Upper lobe of right lung (tissue), 1 donor: Measurements from ENCODE around the gene ANP32B. TPM values are rescaled to one million over a fixed set of nuclear protein-coding genes. Genes with fewer than 3 reads are reported as not detected.
"Not testable (repeated sequence)": the region's sequence is repeated elsewhere in the genome, so short reads cannot be mapped to it uniquely, and the experiment has no call there.

Experiments
- ATAC-seq: fragments of 200-7000 bp; cut with Tn5 transposase; one replicate; pipeline ENCODE4 v1.9.1; 2020; ENCODE audit warnings: mild to moderate bottlenecking, moderate library complexity
- DNase-seq: peaks from one replicate; pipeline ENCODE4 v3.0.0-alpha.2; 2020
- H3K27ac ChIP-seq: fragments of 200-600 bp; one replicate; pipeline ENCODE4 v1.8.0; 2022
- H3K27me3 ChIP-seq: fragments of 200-600 bp; one replicate; pipeline ENCODE4 v1.8.0; 2022; ENCODE audit warnings: mild to moderate bottlenecking
- H3K36me3 ChIP-seq: fragments of 200-600 bp; one replicate; pipeline ENCODE4 v1.8.0; 2022
- H3K4me1 ChIP-seq: fragments of 200-600 bp; one replicate; pipeline ENCODE4 v1.8.0; 2022
- H3K4me3 ChIP-seq: fragments of 200-600 bp; one replicate; pipeline ENCODE4 v1.8.0; 2022; ENCODE audit warnings: mild to moderate bottlenecking
- H3K9me3 ChIP-seq: fragments of 200-600 bp; one replicate; pipeline ENCODE4 v1.8.0; 2022
- CTCF ChIP-seq: fragments of 200-600 bp; IDR thresholded peaks from one replicate; pipeline ENCODE4 v1.8.0; 2022; ENCODE audit warnings: antibody characterized with exemption
- intact Hi-C: fragments of 100-400 bp; cut with DNase I; formaldehyde crosslinking; loops from one replicate; pipeline ENCODE4 v1.11.0; 2022
- total RNA-seq: library from RNA; stranded (reverse); fragmentation: NEBNext Ultra II Directional; extraction: Animal tissue kit (Norgen Biotek cat#: 25700); gene quantifications from one replicate; pipeline ENCODE4 v1.2.1, GENCODE V29; 2021
- donor health status: DM: no; HTN: yes; CAD: no; lungs with severe emphysema.

Gene ANP32B
- total RNA-seq, 1 donor from 2014 or later = 107 TPM

- Histone ChIP-seq H3K27ac (no peak overlapping the region), H3K27me3 (no peaks in the 10 kb centered on the region), H3K36me3 (peaks cover 90% of the 10 kb centered on the region), H3K9me3 (no peaks in the 10 kb centered on the region), H3K4me3 (no peak overlapping the region), H3K4me1 (peaks cover 14% of the 10 kb centered on the region)
- TF ChIP-seq CTCF = no peak
- intact Hi-C loops = no loop called here
- no peak for ATAC-seq
- no peak for DNase-seq
Observed at GRCh38 chr9:98011122-98011521, 28.0 kb downstream of the ANP32B start.

DNA sequence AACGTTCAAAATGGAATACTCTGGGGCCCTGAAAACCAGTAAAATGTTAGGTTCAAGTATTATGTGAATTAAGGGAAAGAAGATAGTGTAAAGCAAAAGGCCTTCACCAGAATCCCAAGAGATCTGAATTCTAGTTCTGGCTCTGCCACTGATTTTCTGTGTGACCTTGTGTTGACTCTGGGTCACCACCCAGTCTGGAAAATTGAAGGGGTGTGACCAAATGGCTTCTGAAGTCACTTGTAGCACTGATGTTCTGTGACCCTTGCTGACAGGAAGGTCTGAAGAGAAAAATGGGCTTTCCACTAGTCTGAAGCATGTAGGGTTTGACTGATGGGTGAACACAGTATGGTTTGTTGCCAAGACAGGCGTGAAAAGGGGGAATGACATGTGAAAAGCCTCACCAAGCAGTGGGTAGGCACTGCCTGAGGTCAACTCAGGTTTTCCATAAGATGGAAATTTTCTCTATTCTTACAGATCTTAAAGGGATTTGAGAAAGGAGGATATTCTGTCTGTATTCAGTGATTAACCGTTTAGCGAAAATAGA lies 33.1 kb downstream of the ANP32B start:
- Histone ChIP-seq H3K4me1 (no peaks in the 10 kb centered on the region), H3K36me3 (peaks cover 86% of the 10 kb centered on the region)

DNA sequence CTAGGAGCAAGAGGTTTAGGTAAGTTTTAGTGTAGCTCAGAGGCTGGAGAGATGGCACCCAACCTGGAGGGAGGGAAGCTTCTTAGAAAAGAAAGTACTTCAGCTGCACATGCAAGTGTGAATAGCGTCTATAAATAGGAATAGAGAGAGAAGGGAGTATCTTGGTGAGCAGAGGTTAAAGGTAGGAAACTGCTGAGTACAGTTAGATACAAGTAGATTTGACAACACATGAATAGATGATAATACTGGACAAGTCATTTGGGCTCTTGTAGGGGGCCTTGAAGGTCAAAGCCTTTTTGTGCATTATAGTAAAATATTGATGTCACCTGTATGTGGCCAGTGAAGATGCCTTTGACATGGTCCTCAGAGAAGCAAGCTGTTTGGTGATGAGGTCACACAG lies 34.2 kb downstream of the ANP32B start:
- DNase-seq (no peak), ATAC-seq (no peak)
- H3K27me3 ChIP-seq = no peaks in the 10 kb centered on the region
- intact Hi-C loops = no loop called here
- no peaks in the 10 kb centered on the region for H3K9me3 ChIP-seq
- TF ChIP-seq CTCF = no peak
- H3K4me3 ChIP-seq = no peak overlapping the region
- H3K36me3 ChIP-seq = peaks cover 75% of the 10 kb centered on the region
- no peak overlapping the region for H3K27ac ChIP-seq
- H3K4me1 ChIP-seq = no peaks in the 10 kb centered on the region

More for the DNA sequence above, 33.1 kb downstream of the ANP32B start:
- intact Hi-C loops = no loop called here
- Histone ChIP-seq H3K27ac (no peak overlapping the region), H3K9me3 (no peaks in the 10 kb centered on the region), H3K4me3 (no peak overlapping the region), H3K27me3 (no peaks in the 10 kb centered on the region)
- no peak for ATAC-seq
- DNase-seq = no peak
- no peak for TF ChIP-seq CTCF

DNA sequence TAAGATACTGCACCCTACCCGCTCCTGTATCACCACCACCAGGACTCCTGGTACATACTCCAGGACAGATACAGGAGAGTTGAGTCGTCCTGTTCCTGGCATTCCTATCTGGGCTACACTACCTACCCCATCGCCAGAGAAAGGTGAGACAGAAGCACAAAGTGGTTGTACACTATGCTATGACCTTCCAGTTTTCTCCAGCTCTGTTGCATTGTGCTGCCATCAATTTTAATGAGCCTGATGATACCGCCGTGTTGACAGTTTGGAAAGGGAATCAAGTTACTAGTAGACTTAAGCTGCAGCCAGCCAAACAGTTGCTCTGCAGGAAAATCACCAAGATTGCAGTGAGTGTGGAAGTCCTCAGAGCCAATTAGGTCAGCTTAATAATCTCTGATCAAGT lies 35.2 kb downstream of the ANP32B start:
- Histone ChIP-seq H3K4me3 (no peak overlapping the region), H3K9me3 (no peaks in the 10 kb centered on the region), H3K36me3 (peaks cover 64% of the 10 kb centered on the region), H3K27me3 (no peaks in the 10 kb centered on the region), H3K4me1 (no peaks in the 10 kb centered on the region), H3K27ac (no peak overlapping the region)
- DNase-seq (no peak), ATAC-seq (no peak)
- TF ChIP-seq CTCF = no peak
- intact Hi-C loops = no loop called here

GRCh38 chr9:98019098-98019497 lies 36.0 kb downstream of the ANP32B start:
- H3K4me3 ChIP-seq = no peak overlapping the region
- H3K27me3 ChIP-seq = no peaks in the 10 kb centered on the region
- H3K4me1 ChIP-seq = no peaks in the 10 kb centered on the region
- no peaks in the 10 kb centered on the region for H3K9me3 ChIP-seq
- no peak overlapping the region for H3K27ac ChIP-seq
- ATAC-seq (no peak), DNase-seq (no peak)
- intact Hi-C loops = no loop called here
- no peak for TF ChIP-seq CTCF
- H3K36me3 ChIP-seq = peaks cover 57% of the 10 kb centered on the region

DNA sequence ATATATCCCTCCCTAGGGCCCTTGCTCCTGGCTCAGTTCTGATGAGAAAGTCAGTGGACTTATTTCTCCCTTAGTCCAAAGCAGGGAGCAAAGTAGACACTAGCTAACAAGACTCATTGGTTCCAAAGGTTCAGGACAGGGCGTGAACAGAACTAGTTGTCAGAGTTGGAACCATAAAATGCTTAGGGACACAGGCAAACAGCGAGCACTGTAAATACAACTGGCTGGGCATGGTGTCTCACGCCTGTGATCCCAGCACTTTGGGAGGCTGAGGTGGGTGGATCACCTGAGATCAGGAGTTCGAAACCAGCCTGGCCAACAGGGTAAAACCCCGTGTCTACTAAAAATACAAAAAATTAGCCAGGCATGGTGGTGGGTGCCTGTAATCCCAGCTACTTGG lies 36.7 kb downstream of the ANP32B start:
- H3K27ac ChIP-seq, H3K27me3 ChIP-seq, H3K4me1 ChIP-seq, intact Hi-C loops, H3K9me3 ChIP-seq, ATAC-seq, DNase-seq, H3K4me3 ChIP-seq: not testable (repeated sequence)
- H3K36me3 ChIP-seq = peaks cover 49% of the 10 kb centered on the region
